SK-N-MC (cell line): ENCODE results near the gene IL1RAPL1.

Experiments used
- EZH2 ChIP-seq: fragments of 200-600 bp; sonication (generic); IDR thresholded peaks from one replicate; pipeline ENCODE4 v1.6.1; 2017; ENCODE audit warnings: antibody characterized with exemption
- POLR2AphosphoS5 ChIP-seq: IDR thresholded peaks from 2 replicates; pipeline ENCODE4 v1.6.1; 2012; ENCODE audit warnings: mild to moderate bottlenecking, low read depth, low read length, borderline replicate concordance

DNA sequence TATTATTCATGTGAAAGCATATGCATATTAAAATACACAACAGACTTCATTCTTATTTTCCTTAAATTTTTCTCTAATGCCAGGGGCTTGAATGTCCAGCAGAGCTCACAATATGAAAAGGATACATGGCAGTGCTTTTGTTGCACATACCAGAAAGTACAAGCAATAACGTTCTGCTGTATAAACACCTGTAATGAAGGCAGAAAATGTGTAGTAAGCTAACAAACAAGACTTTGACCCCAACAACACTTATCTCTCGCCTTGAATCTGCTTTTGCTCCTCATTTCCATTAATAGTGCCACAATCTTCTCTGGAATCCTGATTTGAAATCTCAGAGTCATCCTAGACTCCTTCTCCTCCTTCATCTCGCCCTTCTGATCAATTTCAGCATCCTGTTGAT lies 687.3 kb downstream of the IL1RAPL1 start:
- TF ChIP-seq EZH2: no peak
- TF ChIP-seq POLR2AphosphoS5: no peak
